ENCODE results near the gene COPB1. TPM values are rescaled to one million over a fixed set of nuclear protein-coding genes. Genes with fewer than 3 reads are reported as not detected.

The COPB1 gene
- polyA plus RNA-seq, 1 donor from 2014 or later = 64.5 TPM

- peaks cover 4% of the 10 kb centered on the region for H3K36me3 Mint-ChIP-seq
- peaks cover 0 to 4% (median 4%) of the 10 kb centered on the region in 3 donors for H3K4me1 Mint-ChIP-seq
- no peak overlapping the region for H3K4me3 Mint-ChIP-seq
Measured at GRCh38 chr11:14425621-14426020, 74.0 kb downstream of the COPB1 start.

GRCh38 chr11:14424096-14424495, 75.5 kb downstream of the COPB1 start:
- H3K27ac Mint-ChIP-seq = no peak overlapping the region

More at GRCh38 chr11:14425621-14426020, 74.0 kb downstream of the COPB1 start:
- Mint-ChIP-seq H3K9me3 (peaks cover 0 to 3% (median 1%) of the 10 kb centered on the region in 3 donors), H3K27ac (no peak overlapping the region), H3K27me3 (no peaks in the 10 kb centered on the region)

GRCh38 chr11:14423633-14424032, 76.0 kb downstream of the COPB1 start:
- H3K36me3 Mint-ChIP-seq = peaks cover 2% of the 10 kb centered on the region
- H3K27ac Mint-ChIP-seq = no peak overlapping the region
- peaks cover 0 to 4% (median 4%) of the 10 kb centered on the region in 3 donors for H3K4me1 Mint-ChIP-seq
- H3K27me3 Mint-ChIP-seq = no peaks in the 10 kb centered on the region
- no peak overlapping the region for H3K4me3 Mint-ChIP-seq
- H3K9me3 Mint-ChIP-seq = no peaks in the 10 kb centered on the region

More at GRCh38 chr11:14424096-14424495, 75.5 kb downstream of the COPB1 start:
- H3K4me1 Mint-ChIP-seq = peaks cover 0 to 4% (median 4%) of the 10 kb centered on the region in 3 donors
- H3K27me3 Mint-ChIP-seq = no peaks in the 10 kb centered on the region
- H3K9me3 Mint-ChIP-seq = no peaks in the 10 kb centered on the region
- H3K36me3 Mint-ChIP-seq = peaks cover 2% of the 10 kb centered on the region
- no peak overlapping the region for H3K4me3 Mint-ChIP-seq

GRCh38 chr11:14422814-14423182, 76.8 kb downstream of the COPB1 start:
- H3K36me3 Mint-ChIP-seq = peaks cover 2% of the 10 kb centered on the region
- no peak overlapping the region for H3K4me3 Mint-ChIP-seq
- H3K27me3 Mint-ChIP-seq = no peaks in the 10 kb centered on the region
- H3K27ac Mint-ChIP-seq = no peak overlapping the region
- H3K4me1 Mint-ChIP-seq = peaks cover 0 to 4% (median 4%) of the 10 kb centered on the region in 3 donors
- no peaks in the 10 kb centered on the region for H3K9me3 Mint-ChIP-seq

GRCh38 chr11:14422052-14422813, 77.4 kb downstream of the COPB1 start:
- no peak overlapping the region for H3K27ac Mint-ChIP-seq
- no peaks in the 10 kb centered on the region for H3K36me3 Mint-ChIP-seq
- no peaks in the 10 kb centered on the region for H3K9me3 Mint-ChIP-seq
- peaks cover 0 to 4% (median 4%) of the 10 kb centered on the region in 3 donors for H3K4me1 Mint-ChIP-seq
- H3K4me3 Mint-ChIP-seq = no peak overlapping the region
- no peaks in the 10 kb centered on the region for H3K27me3 Mint-ChIP-seq

- H3K27me3 Mint-ChIP-seq = no peaks in the 10 kb centered on the region
- H3K9me3 Mint-ChIP-seq = no peaks in the 10 kb centered on the region
- no peak overlapping the region for H3K4me3 Mint-ChIP-seq
- peaks cover under 1 to 2% (median 1%) of the 10 kb centered on the region in 3 donors for H3K4me1 Mint-ChIP-seq
- H3K36me3 Mint-ChIP-seq = no peaks in the 10 kb centered on the region
- H3K27ac Mint-ChIP-seq = no peak overlapping the region
Measured at GRCh38 chr11:14420223-14420622, 79.4 kb downstream of the COPB1 start.

- no peak overlapping the region for H3K27ac Mint-ChIP-seq
Measured at GRCh38 chr11:14418801-14419417, 80.7 kb downstream of the COPB1 start.

GRCh38 chr11:14417617-14418374, 81.8 kb downstream of the COPB1 start:
- Mint-ChIP-seq H3K9me3 (no peaks in the 10 kb centered on the region), H3K4me3 (no peak overlapping the region)

More at GRCh38 chr11:14418801-14419417, 80.7 kb downstream of the COPB1 start:
- H3K27me3 Mint-ChIP-seq = no peaks in the 10 kb centered on the region
- peaks cover 3 to 5% (median 5%) of the 10 kb centered on the region in 3 donors for H3K4me1 Mint-ChIP-seq
- H3K4me3 Mint-ChIP-seq = no peak overlapping the region
- H3K9me3 Mint-ChIP-seq = no peaks in the 10 kb centered on the region
- H3K36me3 Mint-ChIP-seq = no peaks in the 10 kb centered on the region

GRCh38 chr11:14417186-14417585, 82.4 kb downstream of the COPB1 start:
- no peaks in the 10 kb centered on the region for H3K9me3 Mint-ChIP-seq
- no peak overlapping the region for H3K27ac Mint-ChIP-seq
- no peaks in the 10 kb centered on the region for H3K27me3 Mint-ChIP-seq
- peaks cover 1% of the 10 kb centered on the region for H3K36me3 Mint-ChIP-seq
- peaks cover 5 to 6% (median 5%) of the 10 kb centered on the region in 3 donors for H3K4me1 Mint-ChIP-seq
- no peak overlapping the region for H3K4me3 Mint-ChIP-seq

More at GRCh38 chr11:14417617-14418374, 81.8 kb downstream of the COPB1 start:
- Mint-ChIP-seq H3K27ac (no peak overlapping the region), H3K36me3 (no peaks in the 10 kb centered on the region), H3K4me1 (peaks cover 3 to 5% (median 5%) of the 10 kb centered on the region in 3 donors), H3K27me3 (no peaks in the 10 kb centered on the region)

GRCh38 chr11:14414470-14415461, 84.8 kb downstream of the COPB1 start:
- no peaks in the 10 kb centered on the region for H3K9me3 Mint-ChIP-seq
- peaks cover 1% of the 10 kb centered on the region for H3K36me3 Mint-ChIP-seq
- H3K4me3 Mint-ChIP-seq = no peak overlapping the region
- peaks cover 5 to 9% (median 6%) of the 10 kb centered on the region in 3 donors for H3K4me1 Mint-ChIP-seq
- H3K27me3 Mint-ChIP-seq = peaks cover 2% of the 10 kb centered on the region
- peak overlapping the region in 1 of 3 donors; percentile 82 for H3K27ac Mint-ChIP-seq

- Mint-ChIP-seq H3K27ac (no peak overlapping the region), H3K9me3 (no peaks in the 10 kb centered on the region), H3K4me1 (peaks cover 5 to 9% (median 6%) of the 10 kb centered on the region in 3 donors), H3K27me3 (peaks cover 2% of the 10 kb centered on the region), H3K36me3 (peaks cover 1% of the 10 kb centered on the region), H3K4me3 (no peak overlapping the region)
Measured at GRCh38 chr11:14413307-14414069, 86.1 kb downstream of the COPB1 start.

- H3K27ac Mint-ChIP-seq = no peak overlapping the region
- no peaks in the 10 kb centered on the region for H3K9me3 Mint-ChIP-seq
- peaks cover 5 to 9% (median 6%) of the 10 kb centered on the region in 3 donors for H3K4me1 Mint-ChIP-seq
- H3K36me3 Mint-ChIP-seq = peaks cover 1% of the 10 kb centered on the region
- no peak overlapping the region for H3K4me3 Mint-ChIP-seq
- H3K27me3 Mint-ChIP-seq = peaks cover 2% of the 10 kb centered on the region
Measured at GRCh38 chr11:14411818-14412217, 87.8 kb downstream of the COPB1 start.

GRCh38 chr11:14409891-14410290, 89.7 kb downstream of the COPB1 start:
- H3K9me3 Mint-ChIP-seq = no peaks in the 10 kb centered on the region
- peaks cover 2% of the 10 kb centered on the region for H3K27me3 Mint-ChIP-seq
- no peak overlapping the region for H3K4me3 Mint-ChIP-seq
- H3K4me1 Mint-ChIP-seq = peaks cover 0 to 6% (median 2%) of the 10 kb centered on the region in 3 donors
- no peak overlapping the region for H3K27ac Mint-ChIP-seq
- H3K36me3 Mint-ChIP-seq = peaks cover 1% of the 10 kb centered on the region
